A673 (cell line): ENCODE data around the gene MCAT. TPM values are rescaled to one million over a fixed set of nuclear protein-coding genes. Genes with fewer than 3 reads are reported as not detected.
A peak's percentile ranks its signal among the peaks of the same experiment; 100 is the strongest.

Experiments used
- BruUV-seq: library from RNA; stranded (reverse); fragments of 400-500 nt; replicated peaks from 2 replicates; lab custom pipeline; 2021; lab: Mats Ljungman, UMichigan
- CTCF ChIA-PET: fragments of 300-600 bp; sonication (Branson Sonifier 250); formaldehyde crosslinking; loops from one replicate; lab custom pipeline; 2022; ENCODE audit warnings: antibody characterized with exemption; lab: Charles Lee
- POLR2A ChIA-PET: fragments of 300-600 bp; sonication (Branson Sonifier 250); formaldehyde crosslinking; loops from one replicate; lab custom pipeline; 2022; ENCODE audit warnings: antibody characterized with exemption; ENCODE audit not compliant: low non-redundant PET; lab: Charles Lee
- DNase-seq: peaks from one replicate; pipeline ENCODE4 v3.0.0-alpha.2; 2015; ENCODE audit warnings: low spot score
- H3K27ac ChIP-seq: fragments of 200-600 bp; sonication (generic); 2 replicates; pipeline ENCODE4 v1.5.1; 2016; ENCODE audit warnings: mixed run types, low read depth, mild to moderate bottlenecking, mixed read lengths, antibody characterized with exemption, low read length; ENCODE audit not compliant: poor library complexity, severe bottlenecking
- H3K27me3 ChIP-seq: fragments of 200-600 bp; sonication (generic); replicated peaks from 2 replicates; pipeline ENCODE4 v1.6.1; 2017; ENCODE audit warnings: mixed run types, low read depth, mild to moderate bottlenecking, mixed read lengths, antibody characterized with exemption, low read length; ENCODE audit not compliant: insufficient read depth, poor library complexity
- H3K36me3 ChIP-seq: fragments of 200-600 bp; sonication (generic); 2 replicates; pipeline ENCODE4 v1.6.1; 2016; ENCODE audit warnings: mixed run types, mild to moderate bottlenecking, mixed read lengths, antibody characterized with exemption, low read length; ENCODE audit not compliant: insufficient read depth, poor library complexity, severe bottlenecking
- H3K4me1 ChIP-seq: fragments of 200-600 bp; sonication (generic); 2 replicates; pipeline ENCODE4 v1.6.1; 2017; ENCODE audit warnings: mixed run types, mild to moderate bottlenecking, mixed read lengths, antibody characterized with exemption, low read length; ENCODE audit not compliant: insufficient read depth, poor library complexity, severe bottlenecking
- H3K4me3 ChIP-seq: fragments of 200-600 bp; sonication (generic); 2 replicates; pipeline ENCODE4 v1.5.1; 2016; ENCODE audit warnings: low read depth, mixed run types, mild to moderate bottlenecking, mixed read lengths, low read length; ENCODE audit not compliant: poor library complexity, severe bottlenecking
- H3K9me3 ChIP-seq: fragments of 200-600 bp; sonication (generic); 2 replicates; pipeline ENCODE4 v1.6.1; 2016; ENCODE audit warnings: mixed run types, low read depth, mild to moderate bottlenecking, mixed read lengths, antibody characterized with exemption, low read length; ENCODE audit not compliant: poor library complexity, severe bottlenecking
- EZH2 ChIP-seq: fragments of 200-600 bp; sonication (generic); IDR thresholded peaks from 2 replicates; pipeline ENCODE4 v1.6.1; 2017; ENCODE audit warnings: borderline replicate concordance, low read depth, mild to moderate bottlenecking, mixed read lengths, antibody characterized with exemption, low read length; ENCODE audit not compliant: poor library complexity, severe bottlenecking
- intact Hi-C: fragments of 100-400 bp; cut with micrococcal nuclease; formaldehyde crosslinking; loops from one replicate; pipeline ENCODE4 v1.10.0; 2022; ENCODE audit not compliant: unreplicated experiment
- total RNA-seq: library from RNA; stranded (reverse); gene quantifications from 2 replicates; pipeline ENCODE4 v1.2.3, GENCODE V29; 2021
- TF ChIP-seq, protein P1 (sequence below): fragments of 300-800, 200-600 bp; sonication (generic); conservative IDR thresholded peaks from 2 replicates; pipeline ENCODE4 v1.5.1; 2017; ENCODE audit warnings: low read depth, mild to moderate bottlenecking, antibody characterized with exemption, low read length, moderate library complexity, mixed read lengths

The MCAT gene
- total RNA-seq, 1 experiment from 2014 or later: 32.2 TPM

DNA sequence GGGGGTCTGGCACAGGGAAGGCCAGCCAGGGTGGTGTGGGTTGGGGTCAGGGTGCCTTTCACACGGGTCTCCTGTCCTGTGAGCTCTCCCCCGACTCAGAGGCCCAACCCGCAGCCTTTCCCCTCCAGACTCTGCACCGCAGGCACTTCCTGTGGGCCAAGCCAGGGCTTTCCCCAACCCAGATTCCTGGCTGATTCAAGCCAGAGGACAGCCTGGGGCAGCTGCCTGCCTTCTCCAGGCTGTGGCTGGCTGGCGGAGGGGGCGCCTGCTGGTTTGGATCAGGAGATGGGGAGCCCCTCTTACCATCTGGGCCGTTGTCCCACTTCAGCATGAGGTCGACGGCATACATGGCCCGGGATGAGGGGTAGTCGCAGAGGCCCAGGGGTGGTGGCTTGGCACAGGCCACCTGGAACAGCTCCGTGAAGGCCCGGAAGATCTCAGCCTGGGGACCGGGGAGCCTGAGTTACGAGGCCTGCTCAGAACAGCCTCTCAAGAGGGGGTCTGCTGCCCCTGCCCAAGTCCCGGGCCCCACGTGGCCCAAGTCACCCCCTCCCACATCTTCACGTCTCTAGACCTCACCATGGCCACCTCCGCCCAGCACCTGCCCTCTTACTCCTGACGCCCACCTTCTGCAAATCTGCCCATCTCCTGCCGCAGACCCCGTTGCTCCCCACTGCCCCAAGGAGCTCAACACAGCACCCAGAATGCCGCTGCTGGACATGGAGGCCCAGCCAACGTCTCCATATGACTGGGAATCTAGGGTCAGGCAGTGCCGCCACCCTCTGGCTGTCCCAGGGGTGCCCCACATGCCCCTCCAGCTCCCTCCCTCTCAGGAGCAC is 25.5 kb upstream of the MCAT start:
- no peaks in the 10 kb centered on the region for H3K27me3 ChIP-seq
- H3K9me3 ChIP-seq: no peaks in the 10 kb centered on the region
- H3K27ac ChIP-seq: peak overlapping the region; percentile 23
- intact Hi-C loops: no loop called here
- BruUV-seq: no TSS peak
- H3K4me3 ChIP-seq: no peak overlapping the region
- no peak for TF ChIP-seq EZH2
- TF ChIP-seq, protein P1, sequence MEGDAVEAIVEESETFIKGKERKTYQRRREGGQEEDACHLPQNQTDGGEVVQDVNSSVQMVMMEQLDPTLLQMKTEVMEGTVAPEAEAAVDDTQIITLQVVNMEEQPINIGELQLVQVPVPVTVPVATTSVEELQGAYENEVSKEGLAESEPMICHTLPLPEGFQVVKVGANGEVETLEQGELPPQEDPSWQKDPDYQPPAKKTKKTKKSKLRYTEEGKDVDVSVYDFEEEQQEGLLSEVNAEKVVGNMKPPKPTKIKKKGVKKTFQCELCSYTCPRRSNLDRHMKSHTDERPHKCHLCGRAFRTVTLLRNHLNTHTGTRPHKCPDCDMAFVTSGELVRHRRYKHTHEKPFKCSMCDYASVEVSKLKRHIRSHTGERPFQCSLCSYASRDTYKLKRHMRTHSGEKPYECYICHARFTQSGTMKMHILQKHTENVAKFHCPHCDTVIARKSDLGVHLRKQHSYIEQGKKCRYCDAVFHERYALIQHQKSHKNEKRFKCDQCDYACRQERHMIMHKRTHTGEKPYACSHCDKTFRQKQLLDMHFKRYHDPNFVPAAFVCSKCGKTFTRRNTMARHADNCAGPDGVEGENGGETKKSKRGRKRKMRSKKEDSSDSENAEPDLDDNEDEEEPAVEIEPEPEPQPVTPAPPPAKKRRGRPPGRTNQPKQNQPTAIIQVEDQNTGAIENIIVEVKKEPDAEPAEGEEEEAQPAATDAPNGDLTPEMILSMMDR: no peak
- ChIA-PET CTCF (no interaction called here), POLR2A (no interaction called here)
- peaks cover 53% of the 10 kb centered on the region for H3K36me3 ChIP-seq
- no peak for DNase-seq
- no peaks in the 10 kb centered on the region for H3K4me1 ChIP-seq

DNA sequence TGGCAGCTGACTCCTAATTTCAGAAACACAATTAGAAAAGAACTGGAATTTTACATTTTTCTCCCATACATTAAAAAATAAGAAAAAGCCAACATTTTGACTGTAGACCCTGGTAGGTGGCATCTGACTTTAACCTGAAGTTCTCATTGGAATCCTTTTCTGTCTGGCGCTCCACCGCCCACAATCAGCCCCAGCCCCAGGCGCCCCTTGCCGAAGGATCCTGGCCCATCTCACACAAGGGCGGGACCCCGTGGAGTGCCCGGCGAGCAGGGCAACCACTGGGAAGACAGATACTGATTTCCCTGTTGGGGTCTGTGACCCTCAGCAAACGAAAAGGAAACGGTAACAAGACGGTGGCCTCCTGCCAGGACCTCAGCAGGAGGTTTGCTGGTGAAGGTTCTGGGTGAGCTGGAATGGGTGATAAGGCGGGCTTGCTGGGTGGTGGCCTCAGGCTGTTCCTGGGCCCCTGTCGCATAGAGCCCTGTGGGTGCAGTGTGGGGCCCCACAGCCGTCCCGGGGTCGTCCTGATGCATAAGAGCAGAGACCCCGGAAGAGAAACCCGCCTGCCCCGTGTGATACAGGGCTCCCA is 23.9 kb upstream of the MCAT start:
- BruUV-seq: TSS peak; percentile 78
- TF ChIP-seq EZH2: no peak
- TF ChIP-seq, protein P1: no peak
- H3K4me3 ChIP-seq: no peak overlapping the region
- no peak overlapping the region for H3K27ac ChIP-seq
- DNase-seq: no peak
- intact Hi-C loops: no loop called here
- CTCF ChIA-PET: no interaction called here
- H3K9me3 ChIP-seq: no peaks in the 10 kb centered on the region
- H3K4me1 ChIP-seq: no peaks in the 10 kb centered on the region
- peaks cover 44% of the 10 kb centered on the region for H3K36me3 ChIP-seq
- POLR2A ChIA-PET: no interaction called here
- H3K27me3 ChIP-seq: no peaks in the 10 kb centered on the region

DNA sequence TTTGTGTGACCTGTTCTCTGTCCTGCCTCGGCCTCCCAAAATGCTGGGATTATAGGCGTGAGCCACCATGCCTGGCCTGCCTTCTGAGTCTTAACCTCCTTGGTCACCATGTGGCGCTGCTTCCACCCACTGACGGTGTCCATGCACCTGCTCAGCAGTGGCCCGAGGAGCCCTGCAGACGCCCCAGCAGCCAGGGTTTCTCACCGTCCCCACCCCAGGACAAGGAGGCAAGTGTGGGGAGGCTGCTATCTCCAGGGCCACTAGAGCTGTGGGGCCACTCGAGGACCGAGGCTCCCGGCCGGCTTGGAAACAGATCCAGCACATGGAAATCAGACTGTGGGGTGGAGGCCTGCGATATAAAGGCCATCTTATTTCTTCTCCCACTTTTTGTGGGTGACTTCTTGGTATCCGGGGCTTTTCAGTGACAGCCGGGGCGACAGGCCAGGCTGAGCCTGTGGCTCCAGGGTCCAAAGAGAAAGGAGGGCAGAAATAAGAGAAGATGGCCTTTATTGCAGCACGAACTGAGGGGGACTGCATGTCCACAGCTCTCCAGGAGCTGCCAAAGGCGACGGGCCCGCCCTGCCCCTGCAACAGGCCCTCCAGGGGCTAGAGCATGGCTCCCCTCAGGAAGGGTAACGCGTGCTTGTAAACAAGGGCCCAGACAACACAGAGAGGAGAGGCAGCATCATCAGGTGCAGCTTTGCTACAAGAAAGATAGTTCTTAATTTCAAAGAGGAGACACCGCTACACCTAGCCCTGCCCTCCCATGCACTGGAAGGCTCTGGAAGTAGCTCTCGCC is 23.1 kb upstream of the MCAT start:
- Histone ChIP-seq H3K27me3 (no peaks in the 10 kb centered on the region), H3K4me1 (no peaks in the 10 kb centered on the region), H3K9me3 (no peaks in the 10 kb centered on the region), H3K36me3 (peaks cover 36% of the 10 kb centered on the region), H3K27ac (no peak overlapping the region), H3K4me3 (no peak overlapping the region)
- intact Hi-C loops: no loop called here
- BruUV-seq: no TSS peak
- TF ChIP-seq, protein P1: no peak
- TF ChIP-seq EZH2: no peak
- DNase-seq: no peak
- ChIA-PET POLR2A (no interaction called here), CTCF (no interaction called here)
